T-helper 1 cell (primary cell): ENCODE results near the gene ITPR2.

ENCODE experiments used
- DNase-seq, 5 donors: peaks; one replicate each; pipeline ENCODE4 v3.0.0-alpha.2; 2012 to 2020

ITPR2 gene

DNA sequence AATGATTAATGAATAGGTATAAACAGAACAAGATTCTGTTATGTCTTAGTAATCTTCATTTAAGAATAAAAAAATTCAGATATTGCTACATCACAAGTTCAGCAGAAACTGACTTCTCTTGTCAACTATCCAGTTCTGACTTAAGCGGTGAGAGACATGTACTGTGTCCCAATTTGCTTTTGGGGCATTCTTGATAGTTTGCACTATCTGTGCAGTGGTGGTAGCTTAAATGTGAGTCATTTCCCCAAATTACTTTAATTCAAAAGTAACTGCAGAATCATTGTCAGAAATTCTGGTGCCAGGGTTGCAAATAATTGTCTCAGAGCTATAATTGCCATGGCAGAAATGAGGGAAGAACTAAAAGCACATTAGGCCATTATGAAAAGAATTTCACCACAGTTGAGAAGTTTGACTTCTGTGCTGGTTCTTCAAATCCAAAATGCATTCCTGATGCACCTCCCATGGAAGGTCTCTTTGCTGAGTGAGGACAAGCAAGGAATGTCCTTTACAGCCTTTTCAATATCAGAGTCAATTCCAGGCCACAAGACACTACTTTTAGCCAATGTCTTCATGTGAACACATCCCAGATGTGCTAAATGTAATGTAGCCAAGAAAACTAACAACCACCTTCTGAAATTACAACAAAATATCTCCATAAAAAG, 332.9 kb downstream of the ITPR2 start:
- DNase-seq: no peak

DNA sequence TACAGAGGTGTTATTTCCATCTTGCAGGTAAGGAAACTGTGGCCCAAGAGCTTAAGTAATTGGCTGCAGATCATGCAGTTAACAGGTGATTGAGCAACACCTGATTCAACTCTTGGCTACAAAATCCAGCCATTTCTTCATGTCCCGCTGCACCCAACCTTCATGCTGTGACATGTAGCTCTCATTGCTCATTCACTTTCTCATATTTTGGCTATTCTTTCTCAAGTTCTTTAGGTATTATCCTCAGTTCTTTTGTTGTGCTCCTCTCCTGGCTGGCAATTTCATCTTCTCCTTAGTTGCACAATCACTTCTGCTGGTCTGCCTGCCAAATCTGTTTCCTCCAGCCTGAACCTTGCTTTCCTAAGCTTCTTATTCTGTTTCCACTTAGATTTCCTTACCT, 336.8 kb downstream of the ITPR2 start:
- DNase-seq: no peak

DNA sequence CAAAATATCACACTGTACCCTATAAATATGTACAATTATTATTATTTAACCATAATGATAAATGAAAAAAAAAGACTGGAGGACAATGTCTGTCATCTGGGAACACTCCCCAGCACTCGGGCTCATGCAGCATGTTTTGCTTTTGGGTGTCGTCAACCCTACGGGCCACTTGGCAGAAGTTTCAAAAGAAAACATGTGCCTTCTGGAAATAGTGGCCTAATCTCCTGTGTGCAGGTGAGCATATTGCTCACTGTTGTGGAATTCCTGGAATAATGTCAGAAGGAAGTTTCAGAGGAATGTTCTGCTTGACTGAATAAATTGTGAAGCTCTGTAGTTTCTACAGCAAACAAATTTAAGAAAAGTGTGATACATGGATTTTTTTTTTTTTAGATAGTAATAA, 339.3 kb downstream of the ITPR2 start:
- DNase-seq: no peak

DNA sequence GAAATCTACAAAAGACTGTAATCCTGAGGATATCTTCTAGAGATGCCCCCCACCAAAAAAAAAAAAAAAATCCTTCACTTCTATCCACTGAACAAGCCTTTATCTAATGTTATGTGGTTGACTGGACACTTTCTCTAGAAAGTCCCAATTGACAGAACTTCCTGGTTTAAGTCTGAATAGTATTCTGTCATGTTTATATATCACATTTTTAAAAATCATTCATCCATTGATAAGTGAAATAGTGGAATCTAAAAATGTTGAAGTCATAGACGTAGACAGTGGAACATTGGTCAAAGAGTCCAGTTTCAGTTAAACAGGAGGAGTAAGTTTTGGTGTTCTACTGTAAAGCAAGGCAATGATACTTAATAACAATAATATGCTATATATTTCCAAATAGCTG, 340.6 kb downstream of the ITPR2 start:
- no peak for DNase-seq

DNA sequence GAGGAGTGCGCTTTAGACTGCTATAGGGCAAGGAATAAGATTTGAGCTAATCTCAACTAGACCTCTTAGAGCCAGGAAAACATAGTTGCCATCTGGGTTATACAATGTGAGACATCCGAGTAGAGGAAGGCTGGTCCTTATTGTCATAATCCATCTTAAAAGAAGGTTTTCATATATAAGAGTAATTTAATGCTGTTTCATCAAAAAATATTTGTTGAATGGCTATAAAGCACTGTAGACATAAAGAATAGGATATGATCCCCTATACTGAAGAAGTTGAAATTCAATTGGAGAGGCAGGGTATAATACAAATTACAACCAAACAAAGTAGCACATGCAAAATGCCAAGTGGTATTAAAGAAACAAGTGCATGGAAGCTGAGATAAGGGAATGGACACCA, 343.1 kb downstream of the ITPR2 start:
- DNase-seq: no peak

DNA sequence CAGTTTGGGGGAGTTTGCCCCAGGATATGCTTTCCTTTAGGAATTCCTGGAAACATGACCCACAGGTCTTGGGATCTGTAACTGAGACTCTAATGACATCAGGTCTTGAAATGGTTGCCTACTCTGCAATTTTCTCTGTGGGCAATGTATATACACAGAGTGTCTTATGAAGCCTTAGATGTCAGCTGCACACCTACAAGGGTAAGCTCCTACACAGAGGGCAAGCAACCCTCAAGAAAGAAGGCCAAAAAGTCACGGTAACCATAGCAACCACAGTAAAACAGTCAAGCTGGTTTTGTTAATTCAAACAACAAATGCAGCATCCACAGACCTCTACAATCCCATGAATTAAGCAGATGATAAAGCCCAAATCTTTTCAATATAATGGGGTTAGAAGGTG, 344.6 kb downstream of the ITPR2 start:
- no peak for DNase-seq

DNA sequence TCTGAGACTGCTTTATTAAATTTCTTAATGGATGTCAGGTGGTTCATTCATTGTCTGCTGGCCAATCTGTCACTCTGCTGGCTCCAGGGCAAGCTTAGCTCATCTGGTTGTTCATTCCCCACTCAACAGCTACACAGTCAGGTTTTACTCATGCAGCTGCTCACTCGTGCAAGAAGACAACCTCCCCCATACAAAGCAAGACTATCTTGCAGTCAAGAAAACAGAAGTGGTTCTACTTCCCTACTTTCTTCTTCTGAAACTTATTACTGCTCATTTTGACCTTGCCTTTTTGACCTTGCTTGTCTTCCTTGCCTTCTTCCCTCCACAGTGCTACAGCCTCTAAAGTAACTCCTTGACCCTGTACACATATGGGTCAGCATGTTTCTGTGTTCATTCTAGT, 359.7 kb downstream of the ITPR2 start:
- DNase-seq: peak in 1 of 5 donors; percentile 46

DNA sequence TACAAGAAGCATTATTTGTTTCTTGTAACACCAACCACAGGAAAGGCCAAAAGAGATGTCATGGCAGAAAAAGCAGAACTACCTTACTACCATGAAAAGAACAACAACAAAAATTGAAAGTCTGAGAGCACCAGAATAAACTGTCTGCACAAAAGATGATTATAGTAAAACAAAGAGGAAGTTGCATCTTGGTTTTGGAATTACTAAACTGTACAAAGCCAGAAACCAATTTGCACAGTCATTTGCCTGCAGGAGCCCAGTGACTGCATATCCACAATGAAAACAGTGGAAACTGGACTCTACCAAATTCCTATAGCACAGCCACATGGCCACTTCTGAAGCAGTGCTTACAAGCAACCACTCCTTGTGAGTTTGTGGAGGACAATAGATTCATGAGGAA, 361.4 kb downstream of the ITPR2 start:
- peak in 1 of 5 donors; percentile 84 for DNase-seq

DNA sequence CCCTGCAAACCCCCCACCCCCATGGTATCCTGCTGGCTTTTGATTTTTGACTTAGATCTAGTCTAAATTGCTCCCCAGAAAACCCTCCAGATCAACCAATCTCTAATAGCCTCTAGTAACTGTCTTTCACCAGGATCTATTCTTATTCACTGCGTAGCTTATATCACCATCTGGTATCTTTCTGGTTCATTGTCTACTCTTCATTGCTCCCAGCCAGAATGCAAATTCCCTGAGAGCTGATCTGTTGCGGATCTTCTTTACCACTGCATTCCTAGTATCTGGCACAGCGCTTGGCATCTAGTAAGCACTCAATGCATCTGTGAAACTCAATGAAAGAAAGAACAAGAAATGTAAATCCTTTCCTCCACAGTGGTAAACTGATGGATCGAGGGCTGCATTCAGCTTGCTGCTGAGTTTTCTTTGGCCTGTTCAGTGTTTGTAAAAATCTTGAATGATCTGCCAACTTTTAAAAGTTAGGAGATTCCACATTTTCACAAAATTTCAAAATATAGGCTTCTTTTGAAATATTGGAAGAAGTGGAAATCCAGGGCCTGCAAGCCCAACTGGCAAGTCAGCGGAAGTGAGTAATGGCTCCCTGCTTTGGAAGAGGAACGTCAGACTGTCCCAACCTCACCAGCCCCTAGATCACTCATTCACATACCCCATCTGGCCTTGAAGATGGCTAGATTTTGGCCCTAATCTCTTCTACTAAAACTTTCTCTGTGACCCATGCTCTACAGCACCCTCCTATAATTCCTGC, 363.4 kb downstream of the ITPR2 start:
- no peak for DNase-seq

DNA sequence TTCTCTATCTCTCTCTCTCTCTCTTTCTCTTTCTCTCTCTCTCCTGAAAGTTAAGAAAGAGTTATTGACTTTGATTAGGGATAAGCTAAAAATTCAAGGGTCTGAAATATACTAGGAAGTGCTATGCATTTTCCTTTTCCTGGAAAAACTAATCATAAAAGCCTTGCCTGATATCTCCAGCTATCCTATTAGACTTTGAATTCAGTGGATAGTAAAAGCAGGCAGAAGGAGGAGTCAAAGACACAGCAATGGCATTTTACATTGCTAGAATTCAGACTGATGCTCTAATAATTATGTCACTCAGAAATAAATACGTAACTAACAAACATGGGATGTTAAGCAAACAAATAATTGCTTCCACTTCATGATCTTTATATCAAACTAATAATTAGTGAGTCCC, 365.6 kb downstream of the ITPR2 start:
- DNase-seq: no peak

DNA sequence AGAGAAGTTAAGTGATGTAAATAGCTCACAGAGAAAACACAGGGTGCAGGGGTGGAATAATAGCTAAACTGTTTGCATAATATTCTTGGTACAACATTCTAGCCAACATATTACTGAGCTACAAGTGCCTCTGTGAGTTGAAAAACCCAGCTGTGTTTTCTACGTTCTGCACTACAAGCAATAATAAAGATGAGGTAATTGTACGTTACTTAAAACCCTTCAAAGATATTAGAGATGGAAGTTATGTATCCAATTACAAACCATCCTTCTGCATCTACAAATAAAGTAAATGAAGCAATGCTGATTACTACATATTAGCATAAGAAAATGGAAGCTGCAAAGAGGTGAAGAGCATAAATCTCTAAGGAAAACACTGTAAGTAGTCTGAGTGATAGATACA, 366.3 kb downstream of the ITPR2 start:
- DNase-seq: no peak

DNA sequence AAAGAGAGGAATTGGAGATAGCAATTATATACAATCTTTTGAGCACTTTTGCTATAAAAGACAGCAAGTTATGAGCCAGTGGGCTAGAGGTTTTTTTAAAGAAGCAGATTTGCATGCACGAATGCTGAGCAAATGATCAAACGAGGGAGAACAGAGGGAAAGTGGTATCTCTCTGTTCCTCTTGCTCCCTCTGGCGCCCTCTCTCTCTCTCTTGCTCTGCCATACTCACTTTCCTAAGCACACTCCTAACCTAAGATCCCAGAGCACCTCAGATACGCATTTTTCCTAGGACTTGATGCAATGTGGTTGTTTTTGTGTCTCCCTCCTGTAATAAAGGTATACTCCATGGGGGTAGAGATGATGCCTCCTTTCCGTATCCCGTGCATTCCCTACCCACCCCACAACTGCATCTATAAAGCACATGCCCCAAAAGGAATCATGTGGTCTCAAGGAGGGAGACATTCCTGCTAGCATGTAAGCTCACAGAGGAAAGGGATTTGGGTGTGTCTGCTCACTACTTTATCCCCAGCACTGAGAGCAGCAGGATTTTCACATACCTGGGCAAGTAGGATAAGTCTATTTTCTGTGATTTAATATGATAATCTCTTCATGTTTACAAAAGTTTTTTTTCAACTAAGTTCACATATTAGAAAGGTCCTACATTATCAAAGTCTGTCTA, 367.4 kb downstream of the ITPR2 start:
- no peak for DNase-seq

DNA sequence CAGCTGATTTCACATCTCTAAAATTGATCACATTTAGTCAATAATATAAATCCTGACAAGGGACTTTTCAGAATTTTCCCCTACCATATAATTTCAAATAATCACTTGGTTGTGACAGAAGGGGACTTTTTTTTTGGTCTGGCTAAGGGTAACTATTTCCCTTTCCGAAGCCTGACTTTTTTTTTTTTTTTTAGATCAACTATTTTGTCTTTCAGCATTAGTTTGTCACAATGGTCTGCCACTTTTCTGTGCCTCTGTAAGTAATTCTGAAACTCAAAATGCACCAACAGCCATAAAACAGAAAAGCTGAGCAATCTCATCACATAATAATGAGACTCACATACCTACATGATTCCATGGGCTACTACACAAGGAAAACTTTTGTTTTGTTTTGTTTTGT, 371.2 kb downstream of the ITPR2 start:
- peak in 1 of 5 donors; percentile 21 for DNase-seq

DNA sequence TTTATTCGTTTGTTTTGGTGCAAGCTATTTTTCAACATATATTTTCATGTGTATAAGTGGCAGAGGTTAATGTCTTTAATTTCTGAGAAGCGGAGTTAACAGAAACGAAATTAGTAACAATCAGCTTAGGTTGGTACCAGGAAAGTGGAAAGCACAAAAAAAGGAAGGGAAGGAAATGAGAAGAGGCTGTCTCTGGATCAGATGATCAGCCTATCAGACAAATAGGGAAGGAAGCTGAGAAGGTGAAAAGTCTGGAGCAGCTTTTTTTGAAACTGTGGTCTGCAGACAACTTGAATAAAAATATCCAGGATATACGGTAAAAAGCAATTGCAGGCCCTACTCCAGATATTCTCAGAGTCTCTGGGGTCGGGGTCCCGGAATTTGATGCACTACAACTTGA, 372.6 kb downstream of the ITPR2 start:
- no peak for DNase-seq

DNA sequence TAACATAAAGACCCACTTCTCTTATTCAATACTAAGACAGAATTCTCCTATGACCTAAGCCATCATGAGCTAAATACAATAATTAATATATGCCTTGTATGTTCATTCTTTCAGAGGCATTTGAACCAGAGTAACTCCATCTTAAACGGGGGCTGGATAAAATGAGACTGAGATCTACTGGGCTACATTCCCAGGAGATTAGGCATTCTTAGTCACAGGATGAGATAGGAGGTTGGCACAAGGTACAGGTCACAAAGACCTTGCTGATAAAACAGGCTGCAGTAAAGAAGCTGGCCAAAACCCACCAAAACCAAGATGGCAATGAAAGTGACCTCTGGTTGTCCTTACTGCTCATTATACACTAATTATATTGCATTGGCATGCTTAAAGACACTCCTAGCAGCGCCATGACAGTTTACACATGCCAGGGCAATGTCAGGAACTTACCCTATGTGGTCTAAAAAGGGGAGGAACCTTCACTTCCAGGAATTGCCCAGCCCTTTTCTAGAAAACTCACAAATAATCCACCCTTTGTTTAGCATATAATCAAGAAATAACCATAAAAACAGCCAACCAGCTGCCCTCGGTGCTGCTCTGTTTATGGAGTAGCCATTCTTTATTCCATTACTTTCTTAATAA, 376.9 kb downstream of the ITPR2 start:
- peak in 1 of 5 donors; percentile 24 for DNase-seq

DNA sequence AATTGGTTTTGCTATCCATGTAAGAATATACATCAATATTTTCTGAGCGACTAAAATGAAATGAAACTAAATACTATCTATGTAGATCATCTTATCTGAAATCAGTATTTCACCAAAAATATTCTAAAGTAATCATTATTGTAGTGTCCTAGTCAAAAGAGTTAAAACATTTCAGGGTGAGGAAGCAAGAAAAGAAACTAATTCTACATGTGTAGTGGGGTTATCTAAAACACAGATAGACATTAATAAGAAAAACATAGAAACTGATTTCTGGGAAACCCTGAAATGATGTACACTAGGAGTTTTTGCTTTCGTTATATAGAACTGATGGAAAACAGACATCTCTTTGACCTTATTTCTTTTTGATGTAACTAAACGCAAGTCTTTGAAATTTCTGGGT, 379.7 kb downstream of the ITPR2 start:
- no peak for DNase-seq

DNA sequence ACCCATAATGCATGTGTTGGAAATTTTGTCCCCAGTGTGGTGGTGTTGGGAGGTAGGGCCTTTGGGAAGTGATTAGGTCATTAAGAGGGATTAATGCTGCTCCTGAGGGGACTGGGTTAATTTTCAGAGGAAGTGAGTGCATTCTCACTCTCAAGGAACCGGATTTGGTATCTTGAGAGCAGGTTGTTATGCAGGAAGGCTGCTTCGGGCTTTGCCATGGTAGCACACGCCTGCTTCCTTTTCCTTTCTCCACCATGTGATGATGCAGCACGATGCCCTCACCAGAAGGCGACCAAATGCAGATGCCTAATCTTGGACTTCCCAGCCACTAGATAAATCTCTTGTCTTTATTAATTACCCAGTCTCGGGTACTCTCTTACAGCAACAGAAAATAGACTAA, 380.5 kb downstream of the ITPR2 start:
- no peak for DNase-seq

DNA sequence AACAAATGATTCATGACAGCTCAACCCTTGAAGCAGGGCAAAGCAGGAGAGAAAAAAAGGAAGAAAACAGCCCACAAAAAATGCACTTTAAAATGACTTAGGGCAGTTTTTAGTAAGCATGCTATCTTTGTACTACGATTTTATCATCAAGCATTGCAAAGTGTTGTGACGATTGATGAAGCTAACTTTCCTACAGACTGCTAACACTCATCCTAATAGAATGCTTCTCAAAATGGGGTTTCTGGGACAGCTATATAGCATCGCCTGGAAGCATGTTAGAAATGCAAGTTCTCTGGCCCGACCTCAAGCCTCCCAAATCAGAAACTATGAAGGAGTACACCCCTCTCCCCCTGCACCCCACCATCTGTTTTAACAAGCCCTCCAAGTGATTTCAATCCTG, 381.2 kb downstream of the ITPR2 start:
- no peak for DNase-seq

DNA sequence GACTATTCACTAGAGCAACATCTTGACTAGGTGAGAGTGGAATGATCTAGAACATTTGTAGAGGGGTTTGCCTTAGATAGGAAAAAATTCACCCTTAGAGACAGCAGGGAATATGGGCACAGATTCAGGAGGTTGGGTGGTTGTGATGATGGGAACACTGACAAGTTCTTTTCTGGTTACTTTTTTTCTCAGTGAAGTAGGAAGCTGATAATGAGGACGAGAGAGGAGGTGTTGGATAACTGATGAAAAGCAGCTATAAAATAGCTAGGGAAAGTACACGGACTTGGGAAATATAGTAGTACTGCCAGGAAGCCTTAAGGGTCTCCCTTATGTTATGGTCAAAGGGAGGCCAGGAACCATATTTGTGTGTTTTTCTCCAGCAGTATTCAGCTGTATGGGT, 387.1 kb downstream of the ITPR2 start:
- DNase-seq: no peak

DNA sequence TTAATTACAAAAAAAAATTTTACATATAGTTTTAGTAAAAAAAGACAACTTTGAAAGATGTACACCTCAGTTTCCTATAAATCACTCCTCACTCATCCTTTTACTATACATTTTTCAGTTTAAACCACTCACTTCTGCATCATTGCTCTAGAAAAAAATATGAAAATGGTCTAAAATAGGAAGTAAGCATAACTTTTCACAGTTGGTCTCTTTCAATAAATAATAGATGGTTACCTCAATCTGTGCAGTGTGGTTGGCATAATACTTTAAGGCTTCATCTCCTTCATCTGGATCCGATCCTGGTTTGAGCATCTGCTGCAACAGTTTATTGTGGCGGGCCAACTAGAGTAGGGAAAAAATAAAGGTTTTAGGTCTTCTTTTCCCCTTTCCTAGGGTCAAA, 389.7 kb downstream of the ITPR2 start:
- DNase-seq: no peak

DNA sequence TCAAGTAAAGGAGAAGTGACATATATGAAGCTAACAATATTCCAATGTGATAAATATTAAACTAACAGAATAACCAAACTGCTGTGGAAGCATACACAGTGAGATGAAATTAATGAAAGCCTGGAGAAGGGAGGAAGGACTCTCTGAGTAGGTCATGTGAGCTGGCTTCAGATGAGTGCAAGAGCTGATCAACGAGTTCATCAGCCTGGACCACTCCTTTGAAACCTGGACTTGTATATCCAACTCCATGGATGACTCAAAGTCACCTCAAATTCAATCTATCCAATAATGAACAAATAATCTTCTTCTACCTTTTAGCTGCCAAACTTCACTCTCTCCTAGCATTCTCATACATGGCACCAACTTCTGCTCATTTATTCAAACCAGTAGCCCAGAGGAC, 391.6 kb downstream of the ITPR2 start:
- DNase-seq: no peak

DNA sequence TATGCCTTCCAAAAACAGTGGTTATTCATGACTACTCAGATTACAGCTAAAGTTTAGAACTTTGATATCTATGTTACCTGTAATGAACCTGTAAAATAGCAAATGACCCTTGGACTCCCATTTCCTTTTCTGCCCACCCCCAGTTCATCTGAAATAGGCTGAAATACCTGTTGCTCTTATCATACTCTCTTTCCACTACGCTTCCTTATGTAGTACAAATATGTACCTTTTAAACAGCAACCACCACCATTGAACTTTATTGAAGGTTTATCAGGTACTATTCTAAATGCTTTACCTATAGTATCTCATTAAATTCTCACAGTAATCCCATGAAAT, 398.0 kb downstream of the ITPR2 start:
- no peak for DNase-seq

DNA sequence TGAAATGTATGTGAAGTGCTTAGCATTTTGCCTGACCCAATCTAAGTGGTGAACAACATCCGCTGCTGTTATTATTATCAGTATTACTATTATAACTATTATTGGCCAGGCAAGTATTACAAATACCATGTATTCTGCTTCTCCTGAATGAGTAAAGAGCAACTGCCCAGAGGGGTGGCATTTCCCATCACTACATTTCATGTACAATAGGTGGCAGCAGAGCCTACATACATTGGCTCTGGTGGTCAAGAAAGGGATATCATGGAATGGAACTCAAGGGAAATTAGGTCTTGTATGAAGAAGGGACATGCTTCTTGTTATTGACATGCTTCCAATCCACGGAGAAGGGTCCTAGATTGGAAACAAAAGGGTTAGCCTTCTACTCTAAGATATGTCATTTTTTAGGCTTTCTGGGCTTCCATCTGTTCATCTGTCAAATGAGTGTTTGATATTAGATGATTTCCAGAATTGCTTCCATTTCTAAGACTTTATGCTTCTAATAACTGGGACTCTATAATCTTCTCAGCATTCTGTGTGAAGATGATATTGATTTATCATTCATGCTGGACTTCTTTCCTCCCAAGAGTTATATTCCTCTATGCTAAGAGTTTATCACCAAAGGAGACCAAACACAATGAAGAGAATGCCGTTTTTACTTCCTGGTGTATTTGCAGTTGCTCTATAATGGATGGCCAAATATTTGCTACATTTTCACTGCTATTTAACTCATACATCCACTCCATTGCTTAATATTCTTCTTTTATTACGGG, 398.5 kb downstream of the ITPR2 start:
- DNase-seq: peak in 1 of 5 donors; percentile 46
